Caco-2 (cell line): Measurements from ENCODE around the gene MDFIC. TPM values are rescaled to one million over a fixed set of nuclear protein-coding genes. Genes with fewer than 3 reads are reported as not detected.

Source experiments
- BruUV-seq: library from RNA; stranded (reverse); fragments of 400-500 nt; replicated peaks from 2 replicates; lab custom pipeline; 2021; lab: Mats Ljungman, UMichigan
- CTCF ChIA-PET: fragments of 300-600 bp; sonication (Branson Sonifier 250); formaldehyde crosslinking; loops from one replicate; lab custom pipeline; 2022; ENCODE audit warnings: antibody characterized with exemption; lab: Charles Lee
- POLR2A ChIA-PET: fragments of 300-600 bp; sonication (Branson Sonifier 250); formaldehyde crosslinking; loops from one replicate; lab custom pipeline; 2022; ENCODE audit warnings: antibody characterized with exemption; lab: Charles Lee
- DNase-seq, 2 experiments: peaks; one replicate each; pipeline versions ENCODE4 v3.0.0 to v3.0.0-alpha.2; 2020 to 2022
- H3K27me3 ChIP-seq: replicated peaks from 2 replicates; pipeline ENCODE4 v1.6.0; 2011; ENCODE audit warnings: low read length; ENCODE audit not compliant: control insufficient read depth, insufficient read depth
- H3K36me3 ChIP-seq: 2 replicates; pipeline ENCODE4 v1.5.1; 2011; ENCODE audit warnings: low read length; ENCODE audit not compliant: control insufficient read depth, insufficient read depth
- H3K4me1 ChIP-seq: fragments of 250-450 bp; sonication (Bioruptor Pico); 2 replicates; pipeline ENCODE4 v1.5.1; 2020; ENCODE audit warnings: mild to moderate bottlenecking
- H3K4me3 ChIP-seq: 2 replicates; pipeline ENCODE4 v1.5.1; 2011; ENCODE audit warnings: low read depth, mild to moderate bottlenecking, control low read depth, low read length
- H3K9me3 ChIP-seq: fragments of 250-450 bp; sonication (Bioruptor Pico); 2 replicates; pipeline ENCODE4 v1.5.1; 2020; ENCODE audit warnings: mild to moderate bottlenecking, moderate library complexity
- H3K27ac Mint-ChIP-seq: one replicate; pipeline ENCODE4 v1.8.0; 2022; ENCODE audit warnings: mixed read lengths; ENCODE audit not compliant: unreplicated experiment
- H3K27me3 Mint-ChIP-seq: one replicate; pipeline ENCODE4 v1.8.0; 2022; ENCODE audit warnings: mixed read lengths; ENCODE audit not compliant: insufficient read depth, unreplicated experiment
- H3K36me3 Mint-ChIP-seq: one replicate; pipeline ENCODE4 v1.8.0; 2022; ENCODE audit warnings: mild to moderate bottlenecking, mixed read lengths; ENCODE audit not compliant: insufficient read depth, unreplicated experiment
- H3K4me1 Mint-ChIP-seq: one replicate; pipeline ENCODE4 v1.8.0; 2022; ENCODE audit warnings: low read depth, mixed read lengths; ENCODE audit not compliant: unreplicated experiment
- H3K4me3 Mint-ChIP-seq: one replicate; pipeline ENCODE4 v1.8.0; 2022; ENCODE audit warnings: mild to moderate bottlenecking, moderate library complexity, mixed read lengths; ENCODE audit not compliant: unreplicated experiment
- H3K9me3 Mint-ChIP-seq: one replicate; pipeline ENCODE4 v1.8.0; 2022; ENCODE audit warnings: mixed read lengths; ENCODE audit not compliant: unreplicated experiment
- intact Hi-C: fragments of 100-400 bp; cut with micrococcal nuclease; formaldehyde crosslinking; loops from one replicate; pipeline ENCODE4 v1.10.0; 2022; ENCODE audit not compliant: unreplicated experiment
- total RNA-seq: library from RNA; stranded (reverse); gene quantifications from 2 replicates; pipeline ENCODE4 v1.2.3, GENCODE V29; 2022
- TF ChIP-seq, protein P1 (sequence below), 2 experiments: fragments of 200-600 bp in 1 of 2; IDR thresholded peaks; 1 replicate in 1 of 2; 2 replicates in 1 of 2; pipeline versions ENCODE4 v1.5.1 to v1.8.0; 2011 to 2022; ENCODE audit warnings: antibody characterized with exemption in 1 of 2, control low read depth in 1 of 2, inconsistent platforms in 1 of 2, low read depth in 1 of 2, low read length in 1 of 2, mild to moderate bottlenecking in 1 of 2, moderate library complexity in 1 of 2; ENCODE audit not compliant: insufficient read depth in 1 of 2, severe bottlenecking in 1 of 2, unreplicated experiment in 1 of 2

Gene MDFIC
- total RNA-seq, 1 experiment from 2014 or later: 2.7 TPM

GRCh38 chr7:114923403-114923713, 1.5 kb downstream of the MDFIC start:
- no peaks in the 10 kb centered on the region for H3K4me1 ChIP-seq
- no peaks in the 10 kb centered on the region for H3K9me3 Mint-ChIP-seq
- no peak overlapping the region for H3K27ac Mint-ChIP-seq
- H3K36me3 ChIP-seq: no peaks in the 10 kb centered on the region
- intact Hi-C loops: loop anchor here (5.0 kb wide), 1 partner anchor 56 kb away; no protein-coding TSS in a partner anchor
- ChIA-PET CTCF (no interaction called here), POLR2A (no interaction called here)
- BruUV-seq: no TSS peak
- no peaks in the 10 kb centered on the region for H3K4me1 Mint-ChIP-seq
- H3K4me3 Mint-ChIP-seq: peak overlapping the region; percentile 85
- no peaks in the 10 kb centered on the region for H3K27me3 ChIP-seq
- peaks cover 5% of the 10 kb centered on the region for H3K36me3 Mint-ChIP-seq
- no peaks in the 10 kb centered on the region for H3K27me3 Mint-ChIP-seq
- no peaks in the 10 kb centered on the region for H3K9me3 ChIP-seq
- TF ChIP-seq, protein P1, sequence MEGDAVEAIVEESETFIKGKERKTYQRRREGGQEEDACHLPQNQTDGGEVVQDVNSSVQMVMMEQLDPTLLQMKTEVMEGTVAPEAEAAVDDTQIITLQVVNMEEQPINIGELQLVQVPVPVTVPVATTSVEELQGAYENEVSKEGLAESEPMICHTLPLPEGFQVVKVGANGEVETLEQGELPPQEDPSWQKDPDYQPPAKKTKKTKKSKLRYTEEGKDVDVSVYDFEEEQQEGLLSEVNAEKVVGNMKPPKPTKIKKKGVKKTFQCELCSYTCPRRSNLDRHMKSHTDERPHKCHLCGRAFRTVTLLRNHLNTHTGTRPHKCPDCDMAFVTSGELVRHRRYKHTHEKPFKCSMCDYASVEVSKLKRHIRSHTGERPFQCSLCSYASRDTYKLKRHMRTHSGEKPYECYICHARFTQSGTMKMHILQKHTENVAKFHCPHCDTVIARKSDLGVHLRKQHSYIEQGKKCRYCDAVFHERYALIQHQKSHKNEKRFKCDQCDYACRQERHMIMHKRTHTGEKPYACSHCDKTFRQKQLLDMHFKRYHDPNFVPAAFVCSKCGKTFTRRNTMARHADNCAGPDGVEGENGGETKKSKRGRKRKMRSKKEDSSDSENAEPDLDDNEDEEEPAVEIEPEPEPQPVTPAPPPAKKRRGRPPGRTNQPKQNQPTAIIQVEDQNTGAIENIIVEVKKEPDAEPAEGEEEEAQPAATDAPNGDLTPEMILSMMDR (IDR thresholded peaks at IDR 0.05; ENCODE audit: insufficient read depth in 1 of 2, low read depth in 1 of 2, low read length in 1 of 2, severe bottlenecking in 1 of 2, unreplicated experiment in 1 of 2): no peak
- DNase-seq: no peak
- H3K4me3 ChIP-seq: peak overlapping the region; percentile 47

GRCh38 chr7:114924038-114924712, 2.3 kb downstream of the MDFIC start:
- TF ChIP-seq, protein P1 (IDR thresholded peaks at IDR 0.05; ENCODE audit: insufficient read depth in 1 of 2, low read depth in 1 of 2, low read length in 1 of 2, severe bottlenecking in 1 of 2, unreplicated experiment in 1 of 2): no peak
- H3K9me3 ChIP-seq: no peaks in the 10 kb centered on the region
- intact Hi-C loops: loop anchor here (5.0 kb wide), 1 partner anchor 57 kb away; no protein-coding TSS in a partner anchor
- H3K27me3 Mint-ChIP-seq: no peaks in the 10 kb centered on the region
- no peaks in the 10 kb centered on the region for H3K9me3 Mint-ChIP-seq
- no TSS peak for BruUV-seq
- no peak for DNase-seq
- no peak overlapping the region for H3K4me3 ChIP-seq
- peaks cover 5% of the 10 kb centered on the region for H3K36me3 Mint-ChIP-seq
- ChIA-PET CTCF (no interaction called here), POLR2A (no interaction called here)
- H3K27ac Mint-ChIP-seq: no peak overlapping the region
- no peaks in the 10 kb centered on the region for H3K36me3 ChIP-seq
- H3K27me3 ChIP-seq: no peaks in the 10 kb centered on the region
- no peaks in the 10 kb centered on the region for H3K4me1 ChIP-seq
- no peaks in the 10 kb centered on the region for H3K4me1 Mint-ChIP-seq
- H3K4me3 Mint-ChIP-seq: no peak overlapping the region

- POLR2A ChIA-PET: no interaction called here
- Mint-ChIP-seq H3K4me3 (no peak overlapping the region), H3K9me3 (no peaks in the 10 kb centered on the region), H3K27me3 (no peaks in the 10 kb centered on the region), H3K36me3 (peaks cover 5% of the 10 kb centered on the region), H3K4me1 (no peaks in the 10 kb centered on the region), H3K27ac (no peak overlapping the region)
- Histone ChIP-seq H3K36me3 (no peaks in the 10 kb centered on the region), H3K27me3 (no peaks in the 10 kb centered on the region), H3K4me1 (no peaks in the 10 kb centered on the region), H3K9me3 (no peaks in the 10 kb centered on the region), H3K4me3 (no peak overlapping the region)
- DNase-seq: no peak
- TF ChIP-seq, protein P1 (IDR thresholded peaks at IDR 0.05; ENCODE audit: insufficient read depth in 1 of 2, low read depth in 1 of 2, low read length in 1 of 2, severe bottlenecking in 1 of 2, unreplicated experiment in 1 of 2): no peak
- BruUV-seq: no TSS peak
- intact Hi-C loops: no loop called here
- CTCF ChIA-PET: interaction anchor here (0.7 kb wide), 1 partner anchor 27 kb away, joined by 3 read pairs; no protein-coding TSS in a partner anchor
Observed at GRCh38 chr7:114925434-114925833, 3.5 kb downstream of the MDFIC start.
